Measurements from ENCODE around the gene KIAA0319L.
"Not testable (repeated sequence)": the region's sequence is repeated elsewhere in the genome, so short reads cannot be mapped to it uniquely, and the experiment has no call there.

Gene KIAA0319L

GRCh38 chr1:35488336-35488735 lies 68.9 kb downstream of the KIAA0319L start:
- DNase-seq (ENCODE audit: low spot score) = no peak

GRCh38 chr1:35486858-35487408 lies 70.3 kb downstream of the KIAA0319L start:
- no peak for DNase-seq (ENCODE audit: low spot score)

- no peak for DNase-seq (ENCODE audit: low spot score)
These were observed 76.0 kb downstream of the KIAA0319L start for GRCh38 chr1:35481229-35481628.

- no peak for DNase-seq (ENCODE audit: low spot score)
These were observed 79.3 kb downstream of the KIAA0319L start for GRCh38 chr1:35477870-35478269.

GRCh38 chr1:35475856-35476674 lies 81.1 kb downstream of the KIAA0319L start:
- no peak for DNase-seq (ENCODE audit: low spot score)

- no peak for DNase-seq (ENCODE audit: low spot score)
These were observed 81.8 kb downstream of the KIAA0319L start for GRCh38 chr1:35475356-35475755.

GRCh38 chr1:35473216-35473615 lies 84.0 kb downstream of the KIAA0319L start:
- not testable (repeated sequence) for DNase-seq (ENCODE audit: low spot score)

GRCh38 chr1:35470977-35471613 lies 86.1 kb downstream of the KIAA0319L start:
- peak; percentile 14 for DNase-seq (ENCODE audit: low spot score)

- no peak for DNase-seq (ENCODE audit: low spot score)
These were observed 91.1 kb downstream of the KIAA0319L start for GRCh38 chr1:35466120-35466519.

- not testable (repeated sequence) for DNase-seq (ENCODE audit: low spot score)
These were observed 93.5 kb downstream of the KIAA0319L start for GRCh38 chr1:35463749-35464148.

- DNase-seq (ENCODE audit: low spot score) = no peak
These were observed 94.0 kb downstream of the KIAA0319L start for GRCh38 chr1:35463232-35463631.

GRCh38 chr1:35461966-35462651 lies 95.1 kb downstream of the KIAA0319L start:
- DNase-seq (ENCODE audit: low spot score) = no peak

- DNase-seq (ENCODE audit: low spot score) = no peak
These were observed 96.4 kb downstream of the KIAA0319L start for GRCh38 chr1:35460796-35461195.

- no peak for DNase-seq (ENCODE audit: low spot score)
These were observed 102.6 kb downstream of the KIAA0319L start for GRCh38 chr1:35454616-35455015.

GRCh38 chr1:35454176-35454575 lies 103.0 kb downstream of the KIAA0319L start:
- no peak for DNase-seq (ENCODE audit: low spot score)

GRCh38 chr1:35453031-35453430 lies 104.2 kb downstream of the KIAA0319L start:
- DNase-seq (ENCODE audit: low spot score) = no peak

GRCh38 chr1:35452106-35452774 lies 105.0 kb downstream of the KIAA0319L start:
- peak; percentile 71 for DNase-seq (ENCODE audit: low spot score)

GRCh38 chr1:35451125-35451528 lies 106.1 kb downstream of the KIAA0319L start:
- DNase-seq (ENCODE audit: low spot score) = peak; percentile 87

GRCh38 chr1:35449334-35450008 lies 107.7 kb downstream of the KIAA0319L start:
- DNase-seq (ENCODE audit: low spot score) = peak; percentile 42

GRCh38 chr1:35448344-35448801 lies 108.8 kb downstream of the KIAA0319L start:
- DNase-seq (ENCODE audit: low spot score) = peak; percentile 37

- no peak for DNase-seq (ENCODE audit: low spot score)
These were observed 109.9 kb downstream of the KIAA0319L start for GRCh38 chr1:35447278-35447677.

GRCh38 chr1:35444519-35444774 lies 112.8 kb downstream of the KIAA0319L start:
- DNase-seq (ENCODE audit: low spot score) = no peak

All from pons (tissue), 1 donor.